GM21737 (cell line): ENCODE results near the gene SRP68.

Experiments used
- ATAC-seq: cut with Tn5 transposase; IDR thresholded peaks from one replicate; pipeline ENCODE4 v1.9.1; 2021; ENCODE audit warnings: mild to moderate bottlenecking, moderate library complexity; ENCODE audit not compliant: unreplicated experiment

Gene SRP68

DNA sequence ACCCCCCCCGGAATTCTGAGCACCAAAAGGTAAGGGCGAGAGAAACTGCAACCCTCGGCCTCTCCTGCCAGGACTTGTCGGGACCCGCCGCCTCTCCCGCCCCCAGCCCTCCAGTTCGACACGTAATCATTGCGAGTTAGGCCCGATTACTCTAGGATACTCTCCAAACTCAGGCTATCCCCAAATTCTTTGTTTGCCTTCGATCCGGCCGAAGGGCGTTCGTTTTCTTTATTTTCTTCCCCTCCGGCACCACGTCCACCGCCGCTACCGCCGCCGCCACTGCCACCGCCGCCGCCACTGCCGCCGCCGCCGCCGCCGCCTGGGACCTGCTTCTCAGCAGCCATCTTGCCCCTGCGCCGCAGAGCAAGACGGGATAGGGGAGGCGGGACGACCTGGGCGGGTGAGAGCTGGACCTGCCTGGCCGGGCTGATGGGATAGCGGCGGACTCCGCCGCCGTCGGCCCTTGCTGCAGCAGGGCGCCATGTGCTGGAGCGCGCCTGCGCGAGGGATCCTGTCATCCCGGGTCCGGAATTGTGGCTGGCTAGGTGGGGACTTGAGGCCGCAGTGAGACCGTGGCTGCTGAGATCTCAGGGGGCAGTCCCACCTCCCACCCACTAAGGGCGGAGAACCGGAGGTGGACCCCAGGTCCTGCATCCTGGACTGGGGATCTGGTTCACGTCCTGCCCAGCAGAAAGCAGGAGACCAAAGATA, at the start of gene SRP68:
SRP68 (minus strand) TSS at position 370 of the 711 bp plus-strand sequence; CDS start at position 344, 26 bp downstream.
- peak; percentile 89 for ATAC-seq

DNA sequence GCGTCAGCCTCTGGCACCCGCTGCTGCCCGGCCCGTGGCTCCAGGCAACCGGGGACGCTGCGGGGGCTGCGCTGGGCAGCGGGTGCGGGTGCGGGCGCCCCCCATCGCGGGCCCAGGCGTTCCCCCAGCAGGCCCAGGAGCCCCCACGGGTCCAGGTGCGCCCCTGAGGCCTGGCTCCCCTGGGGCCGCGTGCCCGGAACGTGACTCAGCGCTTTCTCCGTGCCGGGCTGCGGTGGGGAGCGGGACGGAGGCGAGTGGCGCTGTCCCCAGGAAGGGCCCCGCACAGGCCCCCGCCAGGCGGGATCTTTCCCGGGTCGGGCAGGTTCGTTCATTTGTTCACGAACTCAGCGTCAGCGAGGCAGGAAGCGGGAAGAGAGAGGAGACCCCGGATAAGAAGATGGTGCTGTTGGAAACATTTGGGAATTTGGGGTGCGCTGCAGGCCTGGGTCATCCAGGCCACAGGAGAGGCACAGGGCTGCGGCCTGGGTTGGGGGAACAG, 49.7 kb upstream of the SRP68 start:
- ATAC-seq: no peak

DNA sequence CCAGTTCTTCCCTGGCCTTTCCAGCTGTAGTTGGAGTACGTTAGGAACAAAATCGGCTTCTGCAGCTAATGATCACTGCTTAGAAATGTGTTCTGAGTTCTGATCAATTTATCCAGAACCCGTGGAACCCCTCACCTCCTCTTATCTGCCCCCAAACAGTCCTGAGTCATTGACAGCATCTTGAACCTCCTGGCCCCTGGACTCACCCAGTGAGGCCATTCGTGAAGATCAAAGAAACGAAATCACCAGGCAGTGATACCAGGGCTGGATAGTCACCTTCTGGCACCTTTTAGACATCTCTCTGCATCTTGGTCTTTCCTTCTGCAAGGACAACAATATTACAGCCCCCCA, 48.3 kb upstream of the SRP68 start:
- no peak for ATAC-seq

DNA sequence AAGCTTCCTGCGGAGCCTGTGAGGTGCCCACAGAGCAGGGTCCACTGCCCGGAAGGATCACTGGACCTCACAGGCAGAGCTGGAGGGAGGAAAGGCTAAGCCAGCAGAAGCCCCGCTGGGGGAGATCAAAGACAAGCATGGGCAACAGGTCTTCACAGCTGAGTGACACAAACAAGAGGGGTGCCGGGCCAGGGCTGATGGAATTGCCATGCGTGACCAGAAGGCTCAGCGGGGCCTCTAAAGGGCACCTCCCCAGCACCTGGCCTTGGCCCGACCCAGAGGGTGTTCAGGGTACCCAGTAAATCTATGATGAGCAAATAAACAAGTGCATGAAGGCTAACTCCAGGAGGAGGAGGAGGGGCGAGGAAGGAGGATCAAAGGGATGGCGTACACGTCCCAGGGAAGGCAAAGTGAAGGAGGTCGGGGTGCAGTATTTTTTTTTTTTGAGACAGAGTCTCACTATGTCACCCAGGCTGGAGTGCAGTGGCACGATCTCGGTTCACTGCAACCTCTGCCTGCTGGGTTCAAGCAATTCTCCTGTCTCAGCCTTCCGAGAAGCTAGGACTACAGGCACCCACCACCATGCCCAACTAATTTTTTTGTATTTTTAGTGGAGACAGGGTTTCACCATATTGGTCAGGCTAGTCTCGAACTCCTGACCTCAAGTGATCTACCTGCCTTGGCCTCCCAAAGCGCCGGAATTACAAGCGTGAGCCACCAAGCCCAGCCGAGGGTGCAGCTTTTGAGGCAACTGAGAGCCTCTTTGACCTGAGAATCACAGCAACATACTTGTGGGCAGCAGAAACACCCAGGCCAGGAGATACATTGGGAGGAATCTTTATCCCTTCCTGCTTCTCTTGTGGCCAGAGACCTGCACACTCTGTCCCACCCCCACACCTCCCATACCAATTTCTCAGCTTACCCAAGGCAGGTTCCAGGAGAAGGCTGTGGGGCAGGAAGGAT, 47.4 kb upstream of the SRP68 start:
- ATAC-seq: no peak

DNA sequence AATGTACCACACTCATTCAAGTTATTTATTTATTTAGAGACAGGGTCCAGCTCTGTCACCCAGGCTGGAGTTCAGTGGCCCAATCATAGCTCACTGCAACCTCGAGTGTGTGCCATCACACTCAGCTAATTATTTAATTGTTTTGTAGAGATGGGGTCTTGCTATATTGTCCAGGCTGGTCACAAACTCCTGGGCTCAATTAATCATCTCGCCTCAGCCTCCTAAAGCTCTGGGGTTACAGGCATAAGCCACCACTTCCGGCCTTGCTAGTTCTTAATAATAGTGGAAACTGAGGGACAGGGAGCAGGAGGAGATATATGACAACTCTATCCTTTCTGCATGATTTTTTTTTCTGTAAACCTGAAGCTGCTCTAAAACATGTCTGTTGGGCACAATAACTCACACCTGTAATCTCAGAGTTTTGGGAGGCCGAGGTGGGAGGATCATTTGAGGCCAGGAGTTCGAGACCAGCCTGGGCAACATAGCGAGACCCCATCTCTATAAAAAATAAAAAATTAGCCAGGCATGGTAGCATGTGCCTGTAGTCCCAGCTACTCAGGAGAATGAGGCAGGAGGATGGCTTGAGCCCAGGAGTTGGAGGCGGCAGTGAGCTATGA, 42.9 kb upstream of the SRP68 start:
- no peak for ATAC-seq

DNA sequence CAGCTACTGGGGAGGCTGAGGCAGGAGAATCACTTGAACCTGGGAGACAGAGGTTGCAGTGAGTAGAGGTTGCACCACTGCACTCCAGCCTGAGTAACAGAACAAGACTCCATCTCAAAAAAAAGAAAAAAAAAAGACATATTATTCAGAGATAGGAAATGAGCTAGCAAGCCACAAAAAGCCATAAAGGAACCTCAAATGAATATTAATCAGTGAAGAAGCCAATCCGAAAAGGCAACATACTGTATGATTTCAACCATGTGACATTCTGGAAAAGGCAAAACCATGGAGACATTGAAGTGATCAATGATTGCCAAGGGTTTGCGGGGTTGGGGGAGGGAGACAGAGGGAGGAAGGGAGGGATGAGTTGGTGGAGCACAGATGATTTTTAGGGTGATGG, 39.6 kb upstream of the SRP68 start:
- ATAC-seq: no peak

DNA sequence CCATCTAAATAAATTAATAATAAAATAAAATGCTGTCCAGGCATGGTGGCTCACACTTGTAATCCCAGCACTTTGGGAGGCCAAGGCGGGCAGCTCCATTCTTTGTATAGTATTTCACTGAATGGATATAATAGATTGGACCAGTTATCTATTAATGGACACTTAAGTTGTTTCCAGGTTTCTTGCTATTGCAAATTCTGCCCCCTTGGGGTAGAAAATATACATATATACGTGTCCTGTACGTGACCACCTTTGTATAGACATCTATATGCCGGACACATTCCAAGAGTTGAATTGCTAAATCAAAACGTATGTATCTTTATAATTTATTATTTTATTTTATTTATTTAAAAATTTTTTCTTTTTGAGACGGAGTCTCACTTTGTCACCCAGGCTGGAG, 35.2 kb upstream of the SRP68 start:
- ATAC-seq: no peak

DNA sequence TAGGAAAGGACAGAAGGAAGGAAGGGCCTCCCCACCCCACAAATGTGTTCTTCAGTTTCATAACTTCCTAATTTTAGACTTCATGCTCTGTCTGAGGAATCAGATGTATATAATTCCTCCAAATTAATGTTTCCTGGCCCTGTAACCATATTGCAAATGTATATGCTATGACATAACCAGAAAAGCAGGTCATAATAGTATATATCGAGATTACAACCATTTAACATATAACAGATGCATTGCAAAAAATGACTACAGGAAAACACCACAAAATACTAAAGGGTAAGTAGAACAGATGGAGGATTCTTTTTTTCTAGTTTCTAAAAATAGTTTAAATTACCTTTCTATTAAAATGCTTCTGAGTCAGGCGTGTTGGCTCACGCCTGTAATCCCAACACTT, 34.4 kb upstream of the SRP68 start:
- ATAC-seq: no peak

DNA sequence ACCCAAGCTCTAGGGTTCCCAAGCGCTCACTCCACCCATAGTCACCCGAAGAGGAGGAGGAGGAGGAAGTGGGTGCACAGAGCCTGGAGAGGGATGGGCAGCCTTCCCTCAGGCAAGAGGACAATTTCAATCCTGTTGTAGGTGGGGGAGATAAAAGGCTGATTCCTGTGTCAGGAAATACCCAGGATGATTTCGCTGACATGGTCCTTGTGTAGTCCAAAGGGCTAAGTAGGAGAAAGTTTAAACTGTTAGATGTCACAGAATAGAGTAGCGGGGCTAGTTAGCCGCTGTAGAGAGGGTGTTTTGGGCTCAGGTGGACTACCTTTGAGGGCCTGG, 32.5 kb upstream of the SRP68 start:
- ATAC-seq: no peak

DNA sequence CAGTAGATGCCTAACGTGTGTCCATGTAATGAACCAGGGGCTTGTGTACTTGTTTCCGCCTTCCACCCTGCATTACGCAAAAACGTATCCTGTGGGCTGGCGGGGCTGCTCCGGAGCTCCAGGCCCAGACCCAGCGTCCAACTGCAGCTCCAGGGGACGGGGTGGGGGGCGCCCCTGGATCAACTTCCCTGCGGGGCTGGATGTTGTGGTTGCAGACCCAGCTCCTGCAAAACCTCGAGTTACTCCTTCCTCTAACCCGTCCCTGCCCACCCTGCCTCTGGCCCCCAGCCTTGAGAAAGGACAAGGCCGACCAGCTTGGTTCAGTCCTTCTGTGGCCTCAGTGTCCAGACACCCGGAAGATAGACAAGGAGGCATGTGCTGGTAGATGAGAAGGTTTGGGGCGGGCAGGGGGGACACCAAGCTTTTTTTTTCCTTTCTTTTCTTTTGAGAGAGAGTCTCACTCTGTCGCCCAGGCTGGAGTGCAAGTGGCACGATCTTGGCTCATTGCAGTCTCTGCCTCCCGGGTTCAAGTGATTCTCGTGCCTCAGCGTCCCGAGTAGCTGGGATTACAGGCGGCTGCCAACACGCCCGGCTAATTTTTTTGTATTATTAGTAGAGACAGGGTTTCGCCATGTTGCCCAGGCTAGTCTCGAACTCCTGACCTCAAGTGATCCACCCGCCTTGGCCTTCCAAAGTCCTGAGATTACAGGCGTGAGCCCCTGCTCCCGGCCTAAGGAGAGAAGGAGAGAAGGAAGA, 32.0 kb upstream of the SRP68 start:
- ATAC-seq: no peak

DNA sequence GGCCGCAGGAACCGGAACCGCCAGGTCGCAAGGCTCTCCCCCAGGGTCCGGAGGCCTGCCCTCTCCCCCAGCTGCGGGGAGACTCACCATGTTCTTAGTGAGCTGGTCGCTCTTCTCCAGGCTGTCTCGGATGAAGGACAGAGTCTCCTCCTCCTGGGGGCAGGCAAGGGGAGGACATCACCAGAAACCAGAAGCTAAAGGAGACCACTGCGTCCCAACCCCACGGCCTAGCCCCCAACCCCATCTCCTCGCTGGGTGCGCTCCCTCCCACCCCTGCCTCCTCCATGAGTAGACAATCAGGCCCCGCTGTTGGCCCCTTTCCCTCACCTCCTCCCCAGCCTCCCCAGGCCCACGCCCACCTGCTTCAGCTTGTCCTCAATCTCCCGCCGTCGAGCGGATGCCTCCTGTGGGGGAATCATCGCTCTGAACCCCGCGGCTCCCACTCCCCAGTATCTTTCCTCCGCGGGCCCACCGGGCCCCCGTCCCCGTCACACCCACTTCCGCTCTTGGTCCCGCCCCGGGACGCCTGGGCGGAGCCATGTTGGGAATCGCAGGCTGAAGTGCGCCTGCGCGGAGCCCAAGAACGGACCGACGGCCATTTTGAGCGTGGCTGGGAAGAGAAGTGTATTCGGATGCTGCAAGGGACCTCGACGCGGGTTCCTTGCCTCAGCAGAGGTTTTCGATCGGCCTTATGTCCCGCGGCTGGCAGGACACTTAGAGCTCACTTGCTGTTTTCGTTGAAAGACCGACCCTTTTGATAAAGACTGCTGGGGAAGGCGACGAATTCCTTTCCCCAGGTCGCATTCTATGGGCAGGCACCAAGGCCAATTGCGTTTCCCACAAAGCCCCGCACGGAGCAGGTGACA, 31.2 kb upstream of the SRP68 start, which contains the start of gene EXOC7:
EXOC7 (minus strand) TSS at position 514 of the 866 bp plus-strand sequence; CDS start at position 419, 95 bp downstream.
- peak; percentile 88 for ATAC-seq

DNA sequence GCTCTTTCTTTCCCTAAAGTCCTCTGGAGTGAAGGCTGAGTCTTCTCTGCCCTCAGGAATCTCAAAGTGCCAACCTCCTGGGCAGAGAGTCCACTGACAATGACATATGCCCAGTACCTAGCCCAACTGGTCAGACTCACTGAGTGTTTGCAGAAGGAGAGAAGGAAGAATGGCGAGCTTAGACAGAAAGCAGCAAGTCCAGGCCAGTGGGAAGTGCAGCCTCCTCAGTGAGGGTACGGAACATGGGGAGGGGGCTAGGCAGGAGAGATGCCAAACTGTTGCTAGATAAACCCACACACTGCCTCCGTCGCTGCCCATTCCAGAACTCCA, 30.6 kb upstream of the SRP68 start:
- ATAC-seq: peak; percentile 4

DNA sequence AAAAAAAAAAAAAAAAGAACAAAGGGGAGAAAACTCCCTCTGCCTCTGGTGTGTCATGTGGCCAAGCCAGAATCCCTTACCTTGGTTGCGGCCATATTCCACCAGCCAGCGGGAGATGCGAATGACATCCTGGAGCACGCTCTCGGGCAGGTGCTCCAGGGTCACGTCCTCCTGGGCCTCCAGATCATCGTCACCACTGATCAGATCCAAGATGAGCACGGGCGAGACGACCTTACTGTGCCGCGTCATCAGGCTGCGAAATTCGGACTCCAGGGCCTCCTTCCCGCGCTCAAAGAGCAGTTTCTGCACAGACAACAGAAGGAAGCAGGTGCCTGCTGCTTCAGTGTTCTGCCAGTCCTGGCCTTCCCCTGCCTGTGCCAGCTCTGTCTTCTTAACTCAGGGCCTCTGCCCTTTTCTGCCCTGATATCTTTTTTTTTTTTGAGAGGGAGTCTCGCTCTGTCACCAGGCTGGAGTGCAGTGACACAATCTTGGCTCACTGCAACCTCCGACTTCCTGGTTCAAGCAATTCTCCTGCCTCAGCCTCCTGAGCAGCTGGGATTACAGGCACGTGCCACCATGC, 25.5 kb upstream of the SRP68 start:
- no peak for ATAC-seq

DNA sequence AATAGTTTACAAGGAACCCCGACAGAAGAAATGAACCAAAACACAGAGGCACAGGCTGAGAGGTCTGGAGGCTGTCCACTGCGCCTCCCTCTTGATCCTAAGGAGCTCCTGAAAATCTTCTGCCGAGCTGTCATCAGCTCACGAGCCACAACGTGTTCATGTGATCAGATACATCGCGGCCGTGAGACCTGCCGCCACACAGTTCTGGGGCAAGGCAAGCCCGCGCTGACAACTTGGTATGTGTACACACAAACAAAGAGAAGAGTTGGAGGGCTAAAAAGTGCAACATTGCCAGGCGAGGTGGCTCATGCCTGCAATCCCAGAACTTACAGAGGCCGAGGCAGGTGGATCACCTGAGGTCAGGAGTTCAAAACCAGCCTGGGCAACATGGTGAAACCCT, 23.6 kb upstream of the SRP68 start:
- no peak for ATAC-seq

DNA sequence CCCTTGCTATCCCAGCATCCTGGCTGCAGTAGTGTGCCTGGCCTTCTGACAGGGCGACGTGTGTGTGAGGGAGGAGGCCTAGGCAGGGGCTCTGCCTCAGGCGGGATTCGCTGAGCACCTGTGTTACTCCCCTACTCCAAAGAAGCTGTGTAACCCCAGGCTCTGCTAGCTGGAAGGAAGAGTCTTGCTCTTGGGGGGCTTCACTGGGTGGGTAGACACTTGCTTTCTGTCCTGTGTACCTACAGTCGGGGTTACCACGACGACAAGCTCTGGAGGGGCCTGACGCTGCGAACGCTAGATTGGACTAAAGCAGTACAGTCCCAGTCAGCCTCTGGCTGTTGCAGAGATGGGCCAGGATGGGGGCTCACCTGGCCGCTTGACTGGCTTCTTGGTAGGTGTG, 21.7 kb upstream of the SRP68 start:
- ATAC-seq: no peak

DNA sequence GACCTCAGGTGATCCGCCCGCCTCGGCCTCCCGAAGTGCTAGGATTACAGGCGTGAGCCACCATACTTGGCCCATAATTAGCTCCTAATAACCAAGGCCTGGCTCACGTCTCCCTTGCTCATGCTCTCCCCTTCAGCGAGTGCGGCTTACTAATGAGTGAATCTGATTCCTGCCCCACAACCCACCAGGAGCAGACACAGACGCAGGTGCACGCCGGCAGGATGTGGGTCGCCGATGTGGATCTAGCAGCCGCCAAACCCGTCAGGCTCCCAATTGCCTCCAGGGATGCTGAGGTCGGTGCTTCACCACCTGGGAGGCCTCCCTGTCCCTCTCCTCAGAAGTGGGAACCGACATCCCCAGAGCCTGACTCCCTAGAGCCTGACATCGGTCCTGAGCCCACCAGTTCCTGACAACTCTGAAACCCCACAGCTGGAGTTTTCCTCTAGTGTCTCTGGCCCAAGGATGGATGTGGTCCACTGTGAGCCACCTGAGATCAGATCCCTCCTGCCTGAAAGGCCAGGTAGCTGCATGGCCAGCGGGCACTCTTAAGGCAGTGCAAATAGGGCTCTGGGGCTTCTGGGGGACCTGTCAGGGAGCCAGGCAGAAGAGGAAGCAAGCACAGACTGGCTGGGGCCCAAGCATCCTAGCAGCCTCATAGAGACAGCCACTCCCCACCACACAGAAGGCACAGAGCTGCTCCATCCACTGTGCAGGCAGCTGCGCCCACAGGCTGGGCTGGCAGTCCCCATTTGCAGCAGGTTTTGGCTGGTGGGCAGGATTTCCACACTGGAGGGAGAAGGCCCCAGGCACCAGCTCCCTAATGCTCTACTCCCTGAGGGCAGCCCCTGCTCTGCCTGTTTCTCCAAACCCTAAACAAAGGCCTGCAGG, 20.5 kb upstream of the SRP68 start:
- ATAC-seq: no peak

DNA sequence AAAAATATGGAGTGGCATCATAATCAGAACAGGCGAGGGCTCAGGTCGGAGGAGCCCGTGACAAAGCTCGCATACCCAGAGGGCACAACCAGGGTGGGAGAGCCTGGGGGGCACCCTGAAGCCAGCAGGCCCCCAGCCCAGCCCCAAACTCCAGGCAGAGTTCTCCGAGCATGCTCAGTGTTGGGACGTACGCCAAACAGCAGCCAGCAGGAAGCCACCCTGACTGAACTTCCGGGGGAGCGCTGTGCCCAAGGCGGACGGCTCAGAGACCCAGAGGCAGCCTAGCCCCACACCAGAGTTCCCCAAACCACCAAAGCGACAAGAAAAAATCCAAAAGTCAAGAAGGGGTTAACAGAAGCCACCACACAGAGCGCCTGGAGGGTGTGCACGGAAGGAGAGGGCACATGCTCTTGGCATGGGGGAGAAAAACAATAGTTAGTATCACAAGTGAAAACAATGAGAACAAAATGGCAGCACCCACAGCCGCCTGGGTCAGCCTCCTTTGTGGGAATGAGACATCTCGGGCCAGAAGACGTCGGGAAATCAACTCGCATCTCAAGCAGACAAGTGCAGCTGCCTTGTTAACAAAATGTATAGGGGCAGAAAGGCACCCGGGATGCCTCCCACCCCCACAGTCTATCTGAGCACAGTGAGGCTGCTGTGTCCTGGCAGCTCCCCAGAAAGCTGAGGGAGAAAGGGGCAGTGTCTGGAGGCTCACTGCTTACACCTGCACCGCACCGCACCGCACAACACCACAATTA, 19.4 kb upstream of the SRP68 start:
- ATAC-seq: no peak
